Endothelial cell of umbilical vein (primary cell): Measurements from ENCODE around the gene MINDY4. TPM values are rescaled to one million over a fixed set of nuclear protein-coding genes. Genes with fewer than 3 reads are reported as not detected.
A peak's percentile ranks its signal among the peaks of the same experiment; 100 is the strongest.

Source experiments
- BruUV-seq: library from RNA; stranded (reverse); fragments of 400-500 nt; replicated peaks from 2 replicates; lab custom pipeline; 2021; lab: Mats Ljungman, UMichigan
- CTCF ChIA-PET: fragments of 300-600, 350-600 bp; sonication (Branson Sonifier 250); formaldehyde crosslinking; loops from one replicate; lab custom pipeline; 2021; ENCODE audit warnings: antibody characterized with exemption, inconsistent platforms; lab: Charles Lee
- POLR2A ChIA-PET: fragments of 300-600, 350-600 bp; sonication (Branson Sonifier 250); formaldehyde crosslinking; loops from one replicate; lab custom pipeline; 2021; ENCODE audit warnings: antibody characterized with exemption, inconsistent platforms; lab: Charles Lee
- DNase-seq: peaks from one replicate; pipeline ENCODE4 v3.0.0-alpha.2; 2011; ENCODE audit warnings: low read depth, low spot score
- FAIRE-seq: peaks from 2 replicates; lab custom pipeline; 2011; peaks lifted over from hg19 to GRCh38; lab: Jason Lieb, UNC
- H2AFZ ChIP-seq: 2 replicates; pipeline ENCODE4 v1.6.0; 2012; ENCODE audit warnings: low read depth, low read length, control low read depth, inconsistent platforms
- H3K27ac ChIP-seq: 2 replicates; pipeline ENCODE4 v1.5.1; 2011; ENCODE audit warnings: low read depth, mild to moderate bottlenecking, control low read depth, low read length, moderate library complexity; ENCODE audit not compliant: insufficient read depth
- H3K27me3 ChIP-seq, 2 experiments: 2 replicates each; pipeline versions ENCODE4 v1.6.0 to v1.6.1; 2011; ENCODE audit warnings: low read length in 2 of 2, mixed read lengths in 1 of 2; ENCODE audit not compliant: control insufficient read depth in 2 of 2, insufficient read depth in 2 of 2
- H3K36me3 ChIP-seq, 2 experiments: 2 replicates in 1 of 2; 3 replicates in 1 of 2; pipeline ENCODE4 v1.5.1; 2011; ENCODE audit warnings: low read length in 2 of 2, mild to moderate bottlenecking in 1 of 2, moderate library complexity in 1 of 2; ENCODE audit not compliant: control insufficient read depth in 2 of 2, insufficient read depth in 2 of 2; ENCODE audit errors: extremely low read depth in 1 of 2
- H3K4me1 ChIP-seq: 3 replicates; pipeline ENCODE4 v1.5.1; 2011; ENCODE audit warnings: mild to moderate bottlenecking, low read length; ENCODE audit not compliant: control insufficient read depth, insufficient read depth; ENCODE audit errors: extremely low read depth
- H3K4me2 ChIP-seq: 2 replicates; pipeline ENCODE4 v1.6.1; 2011; ENCODE audit warnings: low read length, control low read depth, mixed read lengths; ENCODE audit not compliant: insufficient read depth
- H3K4me3 ChIP-seq, 3 experiments: fragments of 200-600 bp in 1 of 3; sonication (generic), shearing (Covaris generic) in 1 of 3; replicated peaks in 1 of 3; 2 replicates each; pipeline ENCODE4 v1.5.1; 2011 to 2016; ENCODE audit warnings: control low read depth in 3 of 3, low read length in 3 of 3, mild to moderate bottlenecking in 2 of 3, inconsistent platforms in 1 of 3, low read depth in 1 of 3, moderate library complexity in 1 of 3; ENCODE audit not compliant: insufficient read depth in 1 of 3
- H3K79me2 ChIP-seq: 2 replicates; pipeline ENCODE4 v1.6.0; 2012; ENCODE audit warnings: low read length, inconsistent platforms; ENCODE audit not compliant: control insufficient read depth, insufficient read depth
- H3K9ac ChIP-seq: replicated peaks from 2 replicates; pipeline ENCODE3; 2011; ENCODE audit warnings: low read length, control low read depth; ENCODE audit not compliant: insufficient read depth; ENCODE audit errors: extremely low read depth
- H3K9me1 ChIP-seq: replicated peaks from 3 replicates; pipeline ENCODE4 v1.6.0; 2011; ENCODE audit warnings: mild to moderate bottlenecking, low read length; ENCODE audit not compliant: control insufficient read depth, insufficient read depth; ENCODE audit errors: extremely low read depth
- H3K9me3 ChIP-seq: replicated peaks from 2 replicates; pipeline ENCODE4 v1.5.1; 2012; ENCODE audit warnings: low read length, inconsistent platforms; ENCODE audit not compliant: control insufficient read depth, insufficient read depth
- H4K20me1 ChIP-seq: replicated peaks from 2 replicates; pipeline ENCODE3; 2011; ENCODE audit warnings: mild to moderate bottlenecking, low read length; ENCODE audit not compliant: control insufficient read depth, insufficient read depth; ENCODE audit errors: extremely low read depth
- CTCF ChIP-seq, 2 donors: IDR thresholded peaks; 1 replicate in 1 of 2; 2 replicates in 1 of 2; pipeline ENCODE4 v1.5.1; 2011; ENCODE audit warnings: low read length in 2 of 2, mild to moderate bottlenecking in 2 of 2, moderate library complexity in 2 of 2, control low read depth in 1 of 2, inconsistent platforms in 1 of 2, low read depth in 1 of 2; ENCODE audit not compliant: insufficient read depth in 1 of 2; ENCODE audit errors: extremely low read depth in 1 of 2
- EZH2 ChIP-seq: IDR thresholded peaks from 2 replicates; pipeline ENCODE4 v1.6.1; 2012; ENCODE audit warnings: borderline replicate concordance, low read depth, mild to moderate bottlenecking, moderate library complexity, low read length, inconsistent platforms; ENCODE audit not compliant: severe bottlenecking
- FOS ChIP-seq: IDR thresholded peaks from 2 replicates; pipeline ENCODE4 v1.6.1; 2011; ENCODE audit warnings: mild to moderate bottlenecking, low read length, moderate library complexity, borderline replicate concordance; ENCODE audit not compliant: insufficient read depth
- GATA2 ChIP-seq: IDR thresholded peaks from 2 replicates; pipeline ENCODE4 v1.7.0; 2011; ENCODE audit warnings: low read depth, mild to moderate bottlenecking, moderate library complexity, mixed read lengths, low read length; ENCODE audit not compliant: insufficient read length, insufficient read depth
- JUN ChIP-seq: IDR thresholded peaks from 2 replicates; pipeline ENCODE4 v1.6.1; 2011; ENCODE audit warnings: borderline replicate concordance, low read depth; ENCODE audit not compliant: insufficient read length, insufficient read depth
- MAX ChIP-seq: IDR thresholded peaks from 2 replicates; pipeline ENCODE4 v1.6.1; 2011; ENCODE audit not compliant: insufficient read depth, insufficient read length
- MYC ChIP-seq: IDR thresholded peaks from one replicate; pipeline ENCODE4 v1.6.1; 2011; ENCODE audit warnings: mild to moderate bottlenecking, low read depth, low read length
- POLR2A ChIP-seq: IDR thresholded peaks from 2 replicates; pipeline ENCODE4 v1.6.1; 2012; ENCODE audit warnings: low read depth, mild to moderate bottlenecking, control low read depth, low read length
- POLR2AphosphoS5 ChIP-seq: IDR thresholded peaks from 2 replicates; pipeline ENCODE4 v1.6.1; 2012; ENCODE audit warnings: low read depth, mild to moderate bottlenecking, control low read depth, low read length, moderate library complexity; ENCODE audit not compliant: insufficient read depth
- dilution Hi-C: fragments of 300-500 bp; cut with MboI; formaldehyde crosslinking; loops from one replicate; pipeline ENCODE4 v1.15.0; 2019; ENCODE audit warnings: low sequenced_read_pairs; ENCODE audit not compliant: extremely low pct_ligation_motif_present
- intact Hi-C: fragments of 100-400 bp; cut with micrococcal nuclease; formaldehyde crosslinking; loops from one replicate; pipeline ENCODE4 v1.10.0; 2022
- polyA plus RNA-seq, 4 experiments: library from polyadenylated mRNA; depleted of rRNA in 3 of 4; stranded (reverse) in 3 of 4; unstranded in 1 of 4; fragments of >200 nt; gene quantifications; 2 replicates each; pipeline versions ENCODE4 v1.2.1 to v1.2.3, GENCODE V29; 2011 to 2012; ENCODE audit warnings: missing spikeins in 1 of 4
- total RNA-seq: library from RNA; stranded (reverse); gene quantifications from 2 replicates; pipeline ENCODE4 v1.2.3, GENCODE V29; 2021

The MINDY4 gene
- total and polyA plus RNA-seq, 2 donors (not counting 3 experiments of a cell fraction or from before 2014, with no cell fraction given) = 2.2 to 4.7 TPM

- intact Hi-C loops = no loop called here
- ChIA-PET CTCF (interaction anchor here (1.1 to 2.1 kb wide), 2 partner anchors 12 to 98 kb away, joined by 3 to 10 read pairs; no protein-coding TSS in a partner anchor), POLR2A (no interaction called here)
- FAIRE-seq (peak; percentile 82), DNase-seq (peak; percentile 88)
- H3K27me3 ChIP-seq = no peaks in the 10 kb centered on the region
- peaks cover 10% of the 10 kb centered on the region for H3K4me1 ChIP-seq
- no peaks in the 10 kb centered on the region for H3K9me1 ChIP-seq
- no peak overlapping the region for H3K4me2 ChIP-seq
- BruUV-seq = no TSS peak
- no peak overlapping the region for H3K9ac ChIP-seq
- H2AFZ ChIP-seq = no peak overlapping the region
- H3K27ac ChIP-seq = no peak overlapping the region
- no peaks in the 10 kb centered on the region for H3K36me3 ChIP-seq
- no peaks in the 10 kb centered on the region for H4K20me1 ChIP-seq
- no peaks in the 10 kb centered on the region for H3K9me3 ChIP-seq
- no peaks in the 10 kb centered on the region for H3K79me2 ChIP-seq
- dilution Hi-C loops = no loop called here
- H3K4me3 ChIP-seq = no peak overlapping the region
- peak; percentile 51 for TF ChIP-seq POLR2A
- peak; percentile 52 for TF ChIP-seq POLR2AphosphoS5
- peak; percentile 46 for TF ChIP-seq GATA2
- no peak for TF ChIP-seq JUN
These were observed 69.2 kb downstream of the MINDY4 start for GRCh38 chr7:30840141-30841024.

GRCh38 chr7:30841025-30841735, 70.0 kb downstream of the MINDY4 start:
- no peak for FAIRE-seq
- ChIA-PET POLR2A (no interaction called here), CTCF (interaction anchor here (1.0 to 2.1 kb wide), 2 partner anchors 29 to 98 kb away, joined by 4 to 10 read pairs (median 4); no protein-coding TSS in a partner anchor)
- dilution Hi-C loops (no loop called here), intact Hi-C loops (no loop called here)
- no peak for DNase-seq
- Histone ChIP-seq H3K27ac (no peak overlapping the region), H3K27me3 (no peaks in the 10 kb centered on the region), H3K79me2 (no peaks in the 10 kb centered on the region), H3K9ac (no peak overlapping the region), H3K36me3 (no peaks in the 10 kb centered on the region), H2AFZ (no peak overlapping the region), H3K4me1 (peaks cover 13% of the 10 kb centered on the region), H4K20me1 (no peaks in the 10 kb centered on the region), H3K4me3 (no peak overlapping the region), H3K4me2 (no peak overlapping the region), H3K9me1 (no peaks in the 10 kb centered on the region), H3K9me3 (no peaks in the 10 kb centered on the region)
- TF ChIP-seq GATA2 (no peak), FOS (no peak), CTCF (IDR thresholded peaks at IDR 0.05; ENCODE audit: extremely low read depth in 1 of 2, insufficient read depth in 1 of 2, low read depth in 1 of 2, low read length in 2 of 2) (no peak), MYC (no peak), POLR2AphosphoS5 (no peak), MAX (no peak), EZH2 (no peak), POLR2A (no peak), JUN (no peak)
- BruUV-seq = no TSS peak
